IMR-90 (cell line): ENCODE data around the gene ABCC9. TPM values are rescaled to one million over a fixed set of nuclear protein-coding genes. Genes with fewer than 3 reads are reported as not detected.

Experiments used
- ATAC-seq: fragments of 200-7000 bp; cut with Tn5 transposase; 2 replicates; pipeline ENCODE4 v1.9.1; 2020; ENCODE audit warnings: low read depth, mild to moderate bottlenecking, moderate library complexity
- BruUV-seq: library from RNA; stranded (reverse); fragments of 400-500 nt; replicated peaks from 2 replicates; lab custom pipeline; 2021; lab: Mats Ljungman, UMichigan
- CTCF ChIA-PET: fragments of 300-600 bp; formaldehyde crosslinking; extraction: SDS; loops from one replicate; lab custom pipeline; 2021; ENCODE audit warnings: antibody characterized with exemption; lab: Yijun Ruan, JAX
- POLR2A ChIA-PET: fragments of 300-600 bp; sonication (Branson Sonifier 250); formaldehyde crosslinking; loops from one replicate; lab custom pipeline; 2022; ENCODE audit warnings: antibody characterized with exemption; ENCODE audit not compliant: unreplicated experiment; lab: Charles Lee
- DNase-seq: peaks from one replicate; pipeline ENCODE4 v3.0.0; 2013
- H2AFZ ChIP-seq: replicated peaks from 2 replicates; pipeline ENCODE3; 2013; ENCODE audit warnings: low read length, mild to moderate bottlenecking; ENCODE audit not compliant: poor library complexity
- H2AK5ac ChIP-seq: 2 replicates; pipeline ENCODE4 v1.6.1; 2013; ENCODE audit warnings: low read depth, low read length, inconsistent platforms
- H2AK9ac ChIP-seq: replicated peaks from 2 replicates; pipeline ENCODE3; 2013; ENCODE audit warnings: mild to moderate bottlenecking, low read depth, low read length, moderate library complexity; ENCODE audit not compliant: poor library complexity
- H2BK120ac ChIP-seq: 2 replicates; pipeline ENCODE4 v1.6.1; 2013; ENCODE audit warnings: low read depth, low read length, inconsistent platforms
- H2BK15ac ChIP-seq: 3 replicates; pipeline ENCODE4 v1.6.1; 2013; ENCODE audit warnings: low read depth, low read length, inconsistent platforms
- H2BK20ac ChIP-seq: 2 replicates; pipeline ENCODE4 v1.6.1; 2013; ENCODE audit warnings: low read depth, mild to moderate bottlenecking, inconsistent platforms, low read length, moderate library complexity
- H2BK5ac ChIP-seq: 2 replicates; pipeline ENCODE4 v1.6.1; 2013; ENCODE audit warnings: mild to moderate bottlenecking, low read depth, low read length, inconsistent platforms; ENCODE audit not compliant: poor library complexity, severe bottlenecking
- H3K14ac ChIP-seq: replicated peaks from 2 replicates; pipeline ENCODE4 v1.6.1; 2013; ENCODE audit warnings: low read depth, low read length, inconsistent platforms
- H3K18ac ChIP-seq: 2 replicates; pipeline ENCODE4 v1.6.1; 2013; ENCODE audit warnings: low read depth, low read length, control low read depth
- H3K23ac ChIP-seq: 2 replicates; pipeline ENCODE4 v1.6.1; 2013; ENCODE audit warnings: low read depth, low read length, inconsistent platforms
- H3K27ac ChIP-seq: 2 replicates; pipeline ENCODE4 v1.5.1; 2013; ENCODE audit warnings: mild to moderate bottlenecking, control low read depth, low read length; ENCODE audit not compliant: insufficient read depth
- H3K27me3 ChIP-seq: 2 replicates; pipeline ENCODE4 v1.6.1; 2013; ENCODE audit warnings: low read length; ENCODE audit not compliant: control insufficient read depth, insufficient read depth
- H3K36me3 ChIP-seq: 2 replicates; pipeline ENCODE4 v1.6.1; 2013; ENCODE audit warnings: low read length, mixed read lengths; ENCODE audit not compliant: control insufficient read depth, insufficient read depth
- H3K4ac ChIP-seq: 2 replicates; pipeline ENCODE4 v1.6.1; 2013; ENCODE audit warnings: low read depth, low read length, inconsistent platforms
- H3K4me1 ChIP-seq: 2 replicates; pipeline ENCODE4 v1.6.1; 2013; ENCODE audit warnings: low read length, mixed read lengths; ENCODE audit not compliant: control insufficient read depth, insufficient read depth
- H3K4me2 ChIP-seq: 2 replicates; pipeline ENCODE4 v1.6.1; 2013; ENCODE audit warnings: low read depth, mild to moderate bottlenecking, control low read depth, low read length, moderate library complexity
- H3K4me3 ChIP-seq: 2 replicates; pipeline ENCODE4 v1.5.1; 2013; ENCODE audit warnings: low read depth, mild to moderate bottlenecking, control low read depth, low read length, moderate library complexity; ENCODE audit not compliant: insufficient read depth
- H3K56ac ChIP-seq: 2 replicates; pipeline ENCODE4 v1.6.1; 2013; ENCODE audit warnings: low read length, inconsistent platforms; ENCODE audit not compliant: insufficient read depth; ENCODE audit errors: extremely low read depth
- H3K79me1 ChIP-seq, 2 experiments: 2 replicates each; pipeline ENCODE4 v1.6.1; 2013; ENCODE audit warnings: low read length in 2 of 2, inconsistent platforms in 1 of 2, low read depth in 1 of 2
- H3K9ac ChIP-seq: 2 replicates; pipeline ENCODE4 v1.6.1; 2013; ENCODE audit warnings: low read depth, low read length, control low read depth
- H3K9me1 ChIP-seq: 2 replicates; pipeline ENCODE4 v1.6.1; 2013; ENCODE audit warnings: low read length, inconsistent platforms; ENCODE audit not compliant: insufficient read depth
- H3K9me3 ChIP-seq: 2 replicates; pipeline ENCODE4 v1.6.1; 2013; ENCODE audit warnings: low read length; ENCODE audit not compliant: control insufficient read depth, insufficient read depth
- H4K20me1 ChIP-seq: 2 replicates; pipeline ENCODE4 v1.6.1; 2013; ENCODE audit warnings: low read length, inconsistent platforms; ENCODE audit not compliant: insufficient read depth
- H4K5ac ChIP-seq: 2 replicates; pipeline ENCODE4 v1.6.1; 2013; ENCODE audit warnings: mild to moderate bottlenecking, low read depth, low read length, control low read depth
- H4K8ac ChIP-seq, 2 experiments: 2 replicates each; pipeline ENCODE4 v1.6.1; 2013; ENCODE audit warnings: low read depth in 2 of 2, low read length in 2 of 2, control low read depth in 1 of 2, inconsistent platforms in 1 of 2
- H4K91ac ChIP-seq: 2 replicates; pipeline ENCODE4 v1.6.1; 2013; ENCODE audit warnings: low read depth, low read length, inconsistent platforms; ENCODE audit not compliant: insufficient read depth
- BHLHE40 ChIP-seq: fragments of 150-350 bp; IDR thresholded peaks from 2 replicates; pipeline ENCODE4 v1.6.1; 2016; ENCODE audit warnings: mild to moderate bottlenecking, low read depth, low read length
- CEBPB ChIP-seq: IDR thresholded peaks from 2 replicates; pipeline ENCODE4 v1.6.1; 2012; ENCODE audit warnings: low read depth, low read length, improper control_type of control experiment
- CHD1 ChIP-seq: IDR thresholded peaks from 2 replicates; pipeline ENCODE4 v1.6.1; 2012; ENCODE audit warnings: low read depth, low read length, improper control_type of control experiment
- CTCF ChIP-seq: conservative IDR thresholded peaks from 2 replicates; pipeline ENCODE4 v1.5.1; 2012; ENCODE audit warnings: mild to moderate bottlenecking, low read depth, low read length, improper control_type of control experiment
- ELK1 ChIP-seq: fragments of 150-350 bp; IDR thresholded peaks from 2 replicates; pipeline ENCODE4 v1.6.1; 2016; ENCODE audit warnings: low read depth, mild to moderate bottlenecking, low read length, moderate library complexity, borderline replicate concordance
- FOS ChIP-seq: fragments of 150-350 bp; IDR thresholded peaks from 2 replicates; pipeline ENCODE4 v1.6.1; 2016; ENCODE audit warnings: low read depth, low read length
- MAFK ChIP-seq: IDR thresholded peaks from 2 replicates; pipeline ENCODE4 v1.6.1; 2012; ENCODE audit warnings: low read depth, low read length, improper control_type of control experiment
- MAZ ChIP-seq: IDR thresholded peaks from 2 replicates; pipeline ENCODE4 v1.6.1; 2012; ENCODE audit warnings: low read depth, mild to moderate bottlenecking, low read length, improper control_type of control experiment, moderate library complexity, borderline replicate concordance
- MXI1 ChIP-seq: IDR thresholded peaks from 2 replicates; pipeline ENCODE4 v1.6.1; 2012; ENCODE audit warnings: low read depth, mild to moderate bottlenecking, low read length, moderate library complexity, borderline replicate concordance
- NFE2L2 ChIP-seq: fragments of 150-350 bp; IDR thresholded peaks from 2 replicates; pipeline ENCODE4 v1.6.1; 2016; ENCODE audit warnings: low read depth, mild to moderate bottlenecking, low read length
- POLR2A ChIP-seq: IDR thresholded peaks from 2 replicates; pipeline ENCODE4 v1.6.1; 2012; ENCODE audit warnings: mild to moderate bottlenecking, low read depth, low read length
- RAD21 ChIP-seq: IDR thresholded peaks from 2 replicates; pipeline ENCODE4 v1.6.1; 2012; ENCODE audit warnings: low read length, improper control_type of control experiment
- RCOR1 ChIP-seq: IDR thresholded peaks from 2 replicates; pipeline ENCODE4 v1.6.1; 2012; ENCODE audit warnings: mild to moderate bottlenecking, low read length, improper control_type of control experiment; ENCODE audit not compliant: insufficient replicate concordance
- RFX5 ChIP-seq: IDR thresholded peaks from 2 replicates; pipeline ENCODE4 v1.8.0; 2012; ENCODE audit warnings: low read depth, mild to moderate bottlenecking, low read length, moderate library complexity
- SMC3 ChIP-seq: fragments of 150-350 bp; IDR thresholded peaks from 2 replicates; pipeline ENCODE4 v1.6.1; 2016; ENCODE audit warnings: low read depth, mild to moderate bottlenecking, antibody characterized with exemption, low read length, moderate library complexity
- USF2 ChIP-seq: fragments of 150-350 bp; IDR thresholded peaks from 2 replicates; pipeline ENCODE4 v1.6.1; 2017; ENCODE audit warnings: mild to moderate bottlenecking, antibody characterized with exemption, low read length, low read depth
- WGBS, 2 experiments: methylation state at CpG; one replicate each; pipeline versions ENCODE4 v1.1.5 to v1.1.7; 2013; ENCODE audit warnings: missing lambda C conversion rate in 2 of 2; ENCODE audit not compliant: insufficient read length in 1 of 2; ENCODE audit errors: extremely low coverage in 2 of 2; 5-methylcytosine and 5-hydroxymethylcytosine counted together
- dilution Hi-C: fragments of 300-500 bp; cut with HindIII; formaldehyde crosslinking; loops from one replicate; pipeline ENCODE4 v1.14.3; 2018; ENCODE audit warnings: low sequenced_read_pairs; ENCODE audit not compliant: unreplicated experiment
- in situ Hi-C: fragments of 300-500 bp; cut with MboI; formaldehyde crosslinking; loops from 3 replicates; pipeline ENCODE4 v1.14.3; 2019; ENCODE audit warnings: low sequenced_read_pairs, inconsistent platforms, mixed read lengths
- intact Hi-C: fragments of 100-400 bp; cut with micrococcal nuclease; formaldehyde crosslinking; loops from 2 replicates; pipeline ENCODE4 v1.10.0; 2022
- polyA plus RNA-seq, 3 experiments: library from polyadenylated mRNA; depleted of rRNA; stranded (reverse); fragments of >200 nt; gene quantifications; 2 replicates each; pipeline ENCODE4 v1.2.3, GENCODE V29; 2012; ENCODE audit warnings: low replicate concordance in 1 of 3
- total RNA-seq: library from RNA; depleted of rRNA; stranded (reverse); fragments of >200 nt; gene quantifications from 2 replicates; pipeline ENCODE4 v1.2.3, GENCODE V29; 2012

Gene ABCC9
- total and polyA plus RNA-seq, 2 of the 4 experiments (the other 2 are of a cell fraction) = 1.2 to 6.6 TPM

DNA sequence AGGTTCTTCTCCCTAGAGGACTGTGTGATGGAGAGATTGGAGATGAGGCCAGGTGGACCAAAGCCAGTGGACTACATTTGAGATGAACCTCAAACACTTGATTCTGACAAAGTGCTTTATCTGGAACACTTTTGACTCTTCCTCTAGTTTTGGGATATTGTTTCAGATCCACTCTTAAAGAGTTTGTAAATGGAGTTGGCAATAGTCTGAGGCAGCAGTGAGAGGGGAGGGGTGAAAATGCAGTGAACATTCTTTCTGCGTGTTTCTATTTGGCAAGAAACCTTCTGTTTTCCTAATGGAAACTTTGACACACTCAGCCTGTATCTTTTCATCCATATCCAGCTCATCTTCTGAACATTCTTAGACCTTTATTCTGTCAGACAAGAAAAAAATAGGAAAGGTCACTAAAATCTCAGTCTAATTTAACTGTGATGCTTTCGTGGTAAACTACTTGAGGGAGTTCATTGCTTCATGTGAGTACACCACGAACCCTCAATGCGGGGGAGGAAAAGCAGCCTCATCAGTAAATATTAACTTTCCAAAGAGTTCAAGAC lies 109.4 kb downstream of the ABCC9 start:
- Histone ChIP-seq H3K27ac (no peak overlapping the region), H3K4me1 (peaks cover 3% of the 10 kb centered on the region), H2BK5ac (peak overlapping the region; percentile 25), H2BK120ac (peak overlapping the region; percentile 28; the same call in 1 of the 2 replicates), H3K4ac (no peak overlapping the region), H2BK20ac (peak overlapping the region; percentile 39), H2AFZ (no peak overlapping the region), H2AK5ac (no peak overlapping the region), H3K9ac (no peak overlapping the region), H4K8ac (no peak overlapping the region), H3K4me3 (no peak overlapping the region), H3K36me3 (no peaks in the 10 kb centered on the region), H3K18ac (peak overlapping the region; percentile 60), H2BK15ac (peak overlapping the region; percentile 23; the same call in 2 of the 3 replicates), H4K20me1 (no peaks in the 10 kb centered on the region), H3K9me3 (no peaks in the 10 kb centered on the region), H3K9me1 (no peaks in the 10 kb centered on the region), H4K91ac (no peak overlapping the region), H3K56ac (no peak overlapping the region), H3K27me3 (no peaks in the 10 kb centered on the region), H4K5ac (no peak overlapping the region), H3K23ac (no peak overlapping the region), H3K14ac (no peak overlapping the region; the same call in 1 of the 2 replicates), H3K4me2 (peak overlapping the region; percentile 77; the same call in 1 of the 2 replicates), H2AK9ac (no peak overlapping the region), H3K79me1 (no peaks in the 10 kb centered on the region)
- no CpG with 5 or more reads among the region's 4 CpGs for whole genome bisulfite sequencing, 2 experiments
- in situ Hi-C loops (no loop called here), dilution Hi-C loops (no loop called here), intact Hi-C loops (no loop called here)
- TF ChIP-seq CEBPB (no peak), MXI1 (no peak), CHD1 (no peak), POLR2A (no peak), FOS (no peak), RCOR1 (no peak), MAFK (no peak), MAZ (no peak), RFX5 (no peak), NFE2L2 (no peak), RAD21 (no peak), ELK1 (no peak), CTCF (no peak), USF2 (no peak), SMC3 (no peak), BHLHE40 (no peak)
- ATAC-seq (peak; percentile 69), DNase-seq (peak; percentile 61)
- no TSS peak for BruUV-seq
- CTCF ChIA-PET = no interaction called here
- POLR2A ChIA-PET = no interaction called here
